HG03439 (cell line): ENCODE measurements around the gene SLC39A9.
A peak's percentile ranks its signal among the peaks of the same experiment; 100 is the strongest.
"Not testable (repeated sequence)": the region's sequence is repeated elsewhere in the genome, so short reads cannot be mapped to it uniquely, and the experiment has no call there.

ENCODE experiments used
- ATAC-seq: cut with Tn5 transposase; IDR thresholded peaks from one replicate; pipeline ENCODE4 v1.9.1; 2021; ENCODE audit warnings: mild to moderate bottlenecking, moderate library complexity; ENCODE audit not compliant: unreplicated experiment

Gene SLC39A9

GRCh38 chr14:69368381-69368780, 30.1 kb upstream of the SLC39A9 start:
- no peak for ATAC-seq

GRCh38 chr14:69370061-69370460, 28.4 kb upstream of the SLC39A9 start:
- no peak for ATAC-seq

GRCh38 chr14:69372146-69372545, 26.3 kb upstream of the SLC39A9 start:
- no peak for ATAC-seq

GRCh38 chr14:69373104-69373503, 25.4 kb upstream of the SLC39A9 start:
- no peak for ATAC-seq

GRCh38 chr14:69374235-69374634, 24.3 kb upstream of the SLC39A9 start:
- no peak for ATAC-seq

- ATAC-seq = no peak
Observed at GRCh38 chr14:69375182-69375581, 23.3 kb upstream of the SLC39A9 start.

- ATAC-seq = no peak
Observed at GRCh38 chr14:69375722-69376121, 22.8 kb upstream of the SLC39A9 start.

GRCh38 chr14:69376439-69376838, 22.1 kb upstream of the SLC39A9 start:
- no peak for ATAC-seq

- ATAC-seq = no peak
Observed at GRCh38 chr14:69378274-69378673, 20.2 kb upstream of the SLC39A9 start.

GRCh38 chr14:69387311-69387710, 11.2 kb upstream of the SLC39A9 start:
- no peak for ATAC-seq

- not testable (repeated sequence) for ATAC-seq
Observed at GRCh38 chr14:69391400-69391799, 7.1 kb upstream of the SLC39A9 start.

GRCh38 chr14:69392481-69392880, 6.0 kb upstream of the SLC39A9 start:
- ATAC-seq = no peak

GRCh38 chr14:69395929-69396328, 2.6 kb upstream of the SLC39A9 start:
- ATAC-seq = no peak

- ATAC-seq = peak; percentile 10
Observed at GRCh38 chr14:69398818-69399210, 322 bp downstream of the SLC39A9 start.

GRCh38 chr14:69399750-69400149, 1.3 kb downstream of the SLC39A9 start:
- no peak for ATAC-seq

GRCh38 chr14:69400154-69400553, 1.7 kb downstream of the SLC39A9 start:
- no peak for ATAC-seq

GRCh38 chr14:69401841-69402240, 3.3 kb downstream of the SLC39A9 start:
- ATAC-seq = no peak

GRCh38 chr14:69404478-69404877, 6.0 kb downstream of the SLC39A9 start:
- no peak for ATAC-seq

GRCh38 chr14:69404883-69405282, 6.4 kb downstream of the SLC39A9 start:
- ATAC-seq = no peak

GRCh38 chr14:69405762-69406161, 7.3 kb downstream of the SLC39A9 start:
- ATAC-seq = no peak

GRCh38 chr14:69408331-69408960, 10.0 kb downstream of the SLC39A9 start:
- ATAC-seq = no peak

- no peak for ATAC-seq
Observed at GRCh38 chr14:69413483-69413882, 15.0 kb downstream of the SLC39A9 start.

- ATAC-seq = not testable (repeated sequence)
Observed at GRCh38 chr14:69416087-69416486, 17.6 kb downstream of the SLC39A9 start.
